OCI-LY7 (cell line): ENCODE measurements around the gene TTC24. TPM values are rescaled to one million over a fixed set of nuclear protein-coding genes. Genes with fewer than 3 reads are reported as not detected.
A peak's percentile ranks its signal among the peaks of the same experiment; 100 is the strongest.

Experiments
- BruUV-seq: library from RNA; stranded (reverse); fragments of 400-500 nt; replicated peaks from 2 replicates; lab custom pipeline; 2021; lab: Mats Ljungman, UMichigan
- CTCF ChIA-PET: fragments of 300-600 bp; sonication (Branson Sonifier 250); formaldehyde crosslinking; loops from one replicate; lab custom pipeline; 2022; ENCODE audit warnings: antibody characterized with exemption; ENCODE audit not compliant: unreplicated experiment; lab: Charles Lee
- POLR2A ChIA-PET: fragments of 300-600 bp; sonication (Branson Sonifier 250); formaldehyde crosslinking; loops from one replicate; lab custom pipeline; 2022; ENCODE audit warnings: antibody characterized with exemption; lab: Charles Lee
- DNase-seq: peaks from one replicate; pipeline ENCODE4 v3.0.0-alpha.2; 2015; ENCODE audit warnings: low spot score
- H2AFZ ChIP-seq: fragments of 200-600 bp; sonication (generic), shearing (Covaris generic); 2 replicates; pipeline ENCODE4 v1.6.1; 2014; ENCODE audit warnings: mild to moderate bottlenecking, antibody characterized with exemption, low read length, moderate library complexity
- H3K27ac ChIP-seq: fragments of 200-600 bp; sonication (generic); 2 replicates; pipeline ENCODE4 v1.5.1; 2014; ENCODE audit warnings: mixed run types, low read depth, mild to moderate bottlenecking, moderate library complexity, low read length, inconsistent platforms; ENCODE audit not compliant: poor library complexity, severe bottlenecking
- H3K36me3 ChIP-seq: fragments of 200-600 bp; sonication (generic); 2 replicates; pipeline ENCODE4 v1.6.1; 2014; ENCODE audit warnings: mild to moderate bottlenecking, antibody characterized with exemption, low read length, moderate library complexity, mixed read lengths; ENCODE audit not compliant: insufficient read depth
- H3K4me1 ChIP-seq: fragments of 200-600 bp; sonication (generic); 2 replicates; pipeline ENCODE4 v1.5.1; 2014; ENCODE audit warnings: mild to moderate bottlenecking, low read length; ENCODE audit not compliant: insufficient read depth, poor library complexity, severe bottlenecking
- H3K4me2 ChIP-seq: fragments of 200-600 bp; sonication (generic); 2 replicates; pipeline ENCODE4 v1.6.1; 2014; ENCODE audit warnings: mild to moderate bottlenecking, low read length
- H3K4me3 ChIP-seq: fragments of 200-600 bp; sonication (generic); 2 replicates; pipeline ENCODE4 v1.5.1; 2014; ENCODE audit warnings: mild to moderate bottlenecking, low read depth, low read length; ENCODE audit not compliant: poor library complexity, severe bottlenecking
- H3K79me2 ChIP-seq: fragments of 200-600 bp; sonication (generic); 2 replicates; pipeline ENCODE4 v1.6.1; 2016; ENCODE audit warnings: low read depth, mild to moderate bottlenecking, low read length, moderate library complexity, mixed read lengths; ENCODE audit not compliant: insufficient read depth
- H3K9me2 ChIP-seq: fragments of 200-600 bp; sonication (generic); 2 replicates; pipeline ENCODE4 v1.6.1; 2016; ENCODE audit warnings: mild to moderate bottlenecking, low read length, mixed read lengths; ENCODE audit not compliant: insufficient read depth
- H3K9me3 ChIP-seq: fragments of 200-600 bp; sonication (generic); 2 replicates; pipeline ENCODE4 v1.6.1; 2014; ENCODE audit warnings: mild to moderate bottlenecking, mixed run types, low read length, mixed read lengths
- H4K20me1 ChIP-seq: fragments of 200-600 bp; sonication (generic); 2 replicates; pipeline ENCODE4 v1.6.1; 2014; ENCODE audit warnings: mild to moderate bottlenecking, antibody characterized with exemption, low read length, moderate library complexity, mixed read lengths; ENCODE audit not compliant: insufficient read depth
- CTCF ChIP-seq: fragments of 200-600 bp; sonication (generic); conservative IDR thresholded peaks from 2 replicates; pipeline ENCODE4 v1.5.1; 2014; ENCODE audit warnings: mild to moderate bottlenecking, antibody characterized with exemption, low read length, moderate library complexity, mixed read lengths
- EZH2phosphoT487 ChIP-seq: fragments of 200-600 bp; sonication (generic); IDR thresholded peaks from 2 replicates; pipeline ENCODE4 v1.6.1; 2018; ENCODE audit warnings: low read depth, borderline replicate concordance, mild to moderate bottlenecking, mixed run types, antibody characterized with exemption, low read length, moderate library complexity, mixed read lengths
- intact Hi-C: fragments of 100-400 bp; cut with micrococcal nuclease; formaldehyde crosslinking; loops from one replicate; pipeline ENCODE4 v1.10.0; 2022; ENCODE audit not compliant: unreplicated experiment
- total RNA-seq, 2 experiments: library from RNA; depleted of rRNA in 1 of 2; stranded (reverse); fragments of >200 nt in 1 of 2; shearing (Covaris generic) in 1 of 2; gene quantifications; 2 replicates each; pipeline ENCODE4 v1.2.3, GENCODE V29; 2014 to 2022

TTC24 gene
- total RNA-seq, 2 experiments from 2014 or later: 2.8 to 11.9 TPM

GRCh38 chr1:156625436-156626078, 46.0 kb downstream of the TTC24 start:
- Histone ChIP-seq H3K4me2 (no peak overlapping the region), H3K27ac (no peak overlapping the region), H2AFZ (no peak overlapping the region), H3K9me2 (no peaks in the 10 kb centered on the region), H3K36me3 (no peaks in the 10 kb centered on the region), H3K4me1 (peaks cover 23% of the 10 kb centered on the region), H3K9me3 (no peaks in the 10 kb centered on the region), H4K20me1 (no peaks in the 10 kb centered on the region), H3K79me2 (no peaks in the 10 kb centered on the region), H3K4me3 (no peak overlapping the region)
- intact Hi-C loops: loop anchor here (2.0 to 5.0 kb wide), 3 partner anchors 53 to 243 kb away; partner anchors contain the start of genes ISG20L2 and METTL25B
- BruUV-seq: no TSS peak
- no peak for TF ChIP-seq EZH2phosphoT487
- TF ChIP-seq CTCF: peak; percentile 93
- POLR2A ChIA-PET: no interaction called here
- CTCF ChIA-PET: interaction anchor here (1.0 kb wide), 1 partner anchor 29 kb away, joined by 3 read pairs; no protein-coding TSS in a partner anchor
- peak; percentile 68 for DNase-seq

GRCh38 chr1:156626079-156626438, 46.5 kb downstream of the TTC24 start:
- Histone ChIP-seq H3K9me2 (no peaks in the 10 kb centered on the region), H3K27ac (no peak overlapping the region), H4K20me1 (no peaks in the 10 kb centered on the region), H2AFZ (no peak overlapping the region), H3K36me3 (no peaks in the 10 kb centered on the region), H3K4me1 (peaks cover 23% of the 10 kb centered on the region), H3K4me2 (no peak overlapping the region), H3K9me3 (no peaks in the 10 kb centered on the region), H3K4me3 (no peak overlapping the region), H3K79me2 (no peaks in the 10 kb centered on the region)
- TF ChIP-seq CTCF: peak; percentile 30
- no peak for TF ChIP-seq EZH2phosphoT487
- ChIA-PET POLR2A (no interaction called here), CTCF (interaction anchor here (1.0 to 1.9 kb wide), 3 partner anchors 29 to 35 kb away, joined by 3 to 12 read pairs (median 6); no protein-coding TSS in a partner anchor)
- no TSS peak for BruUV-seq
- no peak for DNase-seq
- intact Hi-C loops: loop anchor here (2.0 to 5.0 kb wide), 3 partner anchors 53 to 244 kb away; partner anchors contain the start of genes ISG20L2 and METTL25B
